Trophoblast cell (in vitro differentiated cells and primary cell): ENCODE measurements around the gene SUMO3. TPM values are rescaled to one million over a fixed set of nuclear protein-coding genes. Genes with fewer than 3 reads are reported as not detected.

Experiments used
- DNase-seq, 2 donors: peaks; one replicate each; pipeline ENCODE4 v3.0.0-alpha.2; 2016
- H2AFZ ChIP-seq: 2 replicates; pipeline ENCODE4 v1.6.1; 2013; ENCODE audit warnings: low read length, moderate library complexity, mild to moderate bottlenecking; ENCODE audit not compliant: insufficient read depth, poor library complexity
- H2AK5ac ChIP-seq: 2 replicates; pipeline ENCODE4 v1.6.1; 2013; ENCODE audit warnings: mild to moderate bottlenecking, low read length
- H2BK120ac ChIP-seq: 2 replicates; pipeline ENCODE4 v1.6.1; 2013; ENCODE audit warnings: low read length, mild to moderate bottlenecking, moderate library complexity; ENCODE audit not compliant: insufficient read depth, poor library complexity
- H2BK12ac ChIP-seq: 2 replicates; pipeline ENCODE4 v1.6.1; 2013; ENCODE audit warnings: mild to moderate bottlenecking, low read length, moderate library complexity
- H2BK5ac ChIP-seq: 2 replicates; pipeline ENCODE4 v1.6.1; 2013; ENCODE audit warnings: low read length, low read depth, moderate library complexity, mild to moderate bottlenecking; ENCODE audit not compliant: poor library complexity
- H3K14ac ChIP-seq: 2 replicates; pipeline ENCODE4 v1.6.1; 2013; ENCODE audit warnings: mild to moderate bottlenecking, low read length
- H3K18ac ChIP-seq: 2 replicates; pipeline ENCODE4 v1.6.1; 2013; ENCODE audit warnings: mild to moderate bottlenecking, low read length
- H3K23ac ChIP-seq: 2 replicates; pipeline ENCODE4 v1.6.1; 2013; ENCODE audit warnings: low read length
- H3K27ac ChIP-seq: 2 replicates; pipeline ENCODE4 v1.5.1; 2013; ENCODE audit warnings: low read depth, mild to moderate bottlenecking, inconsistent platforms, low read length, moderate library complexity
- H3K27me3 ChIP-seq: 2 replicates; pipeline ENCODE4 v1.6.1; 2013; ENCODE audit warnings: inconsistent platforms, mild to moderate bottlenecking, low read length, moderate library complexity; ENCODE audit not compliant: insufficient read depth
- H3K36me3 ChIP-seq, 2 experiments: 1 replicate in 1 of 2; 2 replicates in 1 of 2; pipeline ENCODE4 v1.6.1; 2013; ENCODE audit warnings: low read length in 2 of 2, mild to moderate bottlenecking in 2 of 2, moderate library complexity in 1 of 2; ENCODE audit not compliant: insufficient read depth in 2 of 2, control insufficient read depth in 1 of 2
- H3K4ac ChIP-seq: 2 replicates; pipeline ENCODE4 v1.6.1; 2013; ENCODE audit warnings: low read depth, mild to moderate bottlenecking, low read length, moderate library complexity
- H3K4me1 ChIP-seq, 2 experiments: 1 replicate in 1 of 2; 2 replicates in 1 of 2; pipeline ENCODE4 v1.6.1; 2013; ENCODE audit warnings: low read length in 2 of 2, mild to moderate bottlenecking in 2 of 2, moderate library complexity in 1 of 2; ENCODE audit not compliant: insufficient read depth in 2 of 2, control insufficient read depth in 1 of 2
- H3K4me2 ChIP-seq: 2 replicates; pipeline ENCODE4 v1.6.1; 2013; ENCODE audit warnings: inconsistent platforms, mild to moderate bottlenecking, low read length, moderate library complexity
- H3K4me3 ChIP-seq: 2 replicates; pipeline ENCODE4 v1.5.1; 2013; ENCODE audit warnings: mild to moderate bottlenecking, low read depth, low read length, inconsistent platforms
- H3K79me1 ChIP-seq: one replicate; pipeline ENCODE4 v1.6.1; 2013; ENCODE audit warnings: low read length
- H3K79me2 ChIP-seq: 2 replicates; pipeline ENCODE4 v1.6.1; 2013; ENCODE audit warnings: low read length, mild to moderate bottlenecking; ENCODE audit not compliant: control insufficient read depth, insufficient read depth, poor library complexity
- H3K9ac ChIP-seq: 2 replicates; pipeline ENCODE4 v1.6.1; 2013; ENCODE audit warnings: mild to moderate bottlenecking, low read length
- H3K9me3 ChIP-seq: 2 replicates; pipeline ENCODE4 v1.6.1; 2013; ENCODE audit warnings: low read depth, mild to moderate bottlenecking, control low read depth, inconsistent platforms, low read length; ENCODE audit not compliant: insufficient read depth
- H4K12ac ChIP-seq: 2 replicates; pipeline ENCODE4 v1.6.1; 2013; ENCODE audit warnings: low read depth, mild to moderate bottlenecking, low read length, moderate library complexity
- H4K8ac ChIP-seq: 2 replicates; pipeline ENCODE4 v1.6.1; 2013; ENCODE audit warnings: low read depth, mild to moderate bottlenecking, low read length, moderate library complexity
- H4K91ac ChIP-seq: one replicate; pipeline ENCODE4 v1.6.1; 2013; ENCODE audit warnings: low read depth, mild to moderate bottlenecking, low read length, moderate library complexity
- WGBS: extraction: QIAGEN DNeasy Blood & Tissue Kit; methylation state at CpG from one replicate; pipeline ENCODE4 v1.1.7; 2013; ENCODE audit warnings: missing lambda C conversion rate; ENCODE audit not compliant: insufficient read length, insufficient coverage; ENCODE audit errors: extremely low coverage; 5-methylcytosine and 5-hydroxymethylcytosine counted together
- polyA plus RNA-seq: library from polyadenylated mRNA; stranded (reverse); fragments of 200-250 nt; gene quantifications from 2 replicates; pipeline ENCODE4 v1.2.3, GENCODE V29; 2013

The SUMO3 gene
- polyA plus RNA-seq = 92.0 and 98.8 TPM in 2 replicates

DNA sequence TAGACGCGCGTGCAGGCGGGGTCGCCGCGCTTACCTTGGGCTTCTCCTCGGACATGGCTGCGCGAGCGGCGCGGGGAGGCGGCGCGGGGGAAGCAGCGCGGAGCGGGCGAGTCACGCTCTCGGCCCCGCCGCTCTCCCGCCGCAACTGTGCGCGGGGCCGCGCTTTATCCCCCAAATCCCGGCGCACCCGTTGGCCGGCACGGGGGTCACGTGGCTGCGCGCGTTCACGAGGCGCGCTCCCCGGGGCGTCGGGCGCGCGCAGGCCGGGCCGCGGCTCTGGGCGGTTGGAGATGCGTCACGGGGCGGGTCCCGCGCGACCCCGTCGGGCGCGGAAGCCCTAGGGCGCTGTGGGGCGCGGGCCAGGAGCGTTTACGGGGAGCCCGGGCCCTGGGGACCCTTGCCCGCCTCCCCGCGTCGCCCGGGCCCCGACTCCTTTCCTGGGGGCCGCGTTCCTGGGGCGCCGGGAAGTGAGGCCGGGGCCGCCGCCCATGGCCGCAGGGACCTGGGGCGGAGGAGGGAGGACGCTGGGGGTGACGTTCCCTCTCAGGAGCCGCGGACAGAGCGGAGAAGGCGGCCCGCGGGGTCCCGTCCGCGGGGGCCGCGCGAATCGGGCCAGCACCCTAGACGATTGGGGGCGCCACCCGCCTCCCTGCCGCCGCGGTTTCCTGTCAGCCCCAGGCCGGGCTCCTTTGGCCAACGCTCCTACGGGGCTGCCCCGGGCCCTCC lies at the start of gene SUMO3:
SUMO3 (minus strand) TSS at position 149 of the 726 bp plus-strand sequence; CDS start at position 55, 94 bp downstream.
- peaks cover 30% of the 10 kb centered on the region for H3K9me3 ChIP-seq
- WGBS = no CpG with 5 or more reads among the region's 108 CpGs
- no peaks in the 10 kb centered on the region for H3K27me3 ChIP-seq
- H3K27ac ChIP-seq = peak within 1 kb of the TSS; percentile 78
- peak within 1 kb of the TSS; percentile 91 for H3K4me2 ChIP-seq
- H3K14ac ChIP-seq = peak within 1 kb of the TSS; percentile 94
- DNase-seq = peak; percentile 53 to 82
- peak within 1 kb of the TSS; percentile 73 for H2AK5ac ChIP-seq
- H3K79me2 ChIP-seq = peaks cover 8% of the 10 kb centered on the region
- H3K36me3 ChIP-seq = peaks cover 8 to 9% of the 10 kb centered on the region in 2 experiments
- H2AFZ ChIP-seq = peak within 1 kb of the TSS; percentile 88
- peak within 1 kb of the TSS; percentile 83 for H3K4ac ChIP-seq
- H3K4me3 ChIP-seq = peak within 1 kb of the TSS; percentile 96
- peak within 1 kb of the TSS; percentile 95 for H2BK5ac ChIP-seq
- H4K12ac ChIP-seq = peak within 1 kb of the TSS; percentile 93
- no peak within 1 kb of the TSS for H3K23ac ChIP-seq
- peak within 1 kb of the TSS; percentile 35 for H2BK12ac ChIP-seq
- peak within 1 kb of the TSS; percentile 98 for H4K8ac ChIP-seq
- peak within 1 kb of the TSS; percentile 94 for H3K18ac ChIP-seq
- peaks cover 9 to 14% of the 10 kb centered on the region in 2 experiments for H3K4me1 ChIP-seq
- H4K91ac ChIP-seq = peak within 1 kb of the TSS; percentile 96
- peak within 1 kb of the TSS; percentile 84 for H2BK120ac ChIP-seq
- peaks cover 9% of the 10 kb centered on the region for H3K79me1 ChIP-seq
- peak within 1 kb of the TSS; percentile 87 for H3K9ac ChIP-seq

DNA sequence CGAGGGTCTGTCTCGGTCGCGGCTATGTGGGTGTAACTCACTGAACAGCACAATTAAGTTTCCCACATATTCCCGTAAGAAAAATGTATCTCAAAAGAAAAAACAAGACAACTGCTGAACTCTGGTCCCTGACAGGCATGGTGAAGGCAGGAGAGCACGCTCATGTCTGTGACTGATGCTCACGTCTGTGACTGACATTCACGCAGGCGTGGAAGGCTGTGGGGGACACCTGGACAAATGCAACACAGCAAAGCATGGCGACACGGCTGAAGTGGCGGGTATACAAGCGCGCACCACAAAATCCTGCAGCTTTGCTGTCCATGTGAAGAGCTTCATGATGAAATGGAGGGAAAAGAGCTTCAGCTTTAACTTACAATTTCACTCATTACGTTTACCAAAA lies 49.6 kb upstream of the SUMO3 start:
- no peak overlapping the region for H4K12ac ChIP-seq
- peaks cover 25% of the 10 kb centered on the region for H3K79me1 ChIP-seq
- H3K27me3 ChIP-seq = no peaks in the 10 kb centered on the region
- no peak overlapping the region for H2BK5ac ChIP-seq
- peak overlapping the region; percentile 2 for H3K14ac ChIP-seq
- no peak overlapping the region for H3K23ac ChIP-seq
- H3K36me3 ChIP-seq = peaks cover 31 to 33% of the 10 kb centered on the region in 2 experiments
- H2BK12ac ChIP-seq = peak overlapping the region; percentile 33
- H3K4me1 ChIP-seq = peaks cover 42 to 46% of the 10 kb centered on the region in 2 experiments
- no peak overlapping the region for H2AFZ ChIP-seq
- H3K79me2 ChIP-seq = peaks cover 50% of the 10 kb centered on the region
- no peak overlapping the region for H3K4me3 ChIP-seq
- WGBS = no CpG with 5 or more reads among the region's 15 CpGs
- H3K4me2 ChIP-seq = peak overlapping the region; percentile 24
- H4K91ac ChIP-seq = no peak overlapping the region
- DNase-seq = no peak
- no peaks in the 10 kb centered on the region for H3K9me3 ChIP-seq
- peak overlapping the region; percentile 73 for H3K18ac ChIP-seq
- peak overlapping the region; percentile 96 for H3K4ac ChIP-seq
- H3K9ac ChIP-seq = no peak overlapping the region
- peak overlapping the region; percentile 80 for H2AK5ac ChIP-seq
- no peak overlapping the region for H2BK120ac ChIP-seq
- H3K27ac ChIP-seq = peak overlapping the region; percentile 52
- no peak overlapping the region for H4K8ac ChIP-seq

DNA sequence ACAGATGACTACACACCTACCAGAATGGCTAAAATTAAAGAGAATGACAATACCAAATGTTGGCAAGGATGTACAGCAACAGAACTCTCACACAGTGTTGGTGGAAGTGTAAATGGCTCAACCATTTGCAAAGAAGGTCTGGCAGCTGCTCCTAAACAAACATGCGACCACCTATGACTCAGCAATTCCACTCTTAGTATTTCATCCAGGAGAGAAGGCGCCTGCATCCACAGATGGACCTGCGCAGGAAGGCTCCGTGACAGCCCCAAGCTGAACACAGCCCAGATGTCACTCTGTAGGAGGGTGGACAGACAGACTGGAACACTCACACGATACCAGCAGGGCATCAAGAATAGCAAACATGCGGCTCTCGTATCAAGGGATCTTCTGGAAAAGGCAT lies 48.9 kb upstream of the SUMO3 start:
- Histone ChIP-seq H2BK120ac (no peak overlapping the region), H3K4me3 (no peak overlapping the region), H4K12ac (no peak overlapping the region)

DNA sequence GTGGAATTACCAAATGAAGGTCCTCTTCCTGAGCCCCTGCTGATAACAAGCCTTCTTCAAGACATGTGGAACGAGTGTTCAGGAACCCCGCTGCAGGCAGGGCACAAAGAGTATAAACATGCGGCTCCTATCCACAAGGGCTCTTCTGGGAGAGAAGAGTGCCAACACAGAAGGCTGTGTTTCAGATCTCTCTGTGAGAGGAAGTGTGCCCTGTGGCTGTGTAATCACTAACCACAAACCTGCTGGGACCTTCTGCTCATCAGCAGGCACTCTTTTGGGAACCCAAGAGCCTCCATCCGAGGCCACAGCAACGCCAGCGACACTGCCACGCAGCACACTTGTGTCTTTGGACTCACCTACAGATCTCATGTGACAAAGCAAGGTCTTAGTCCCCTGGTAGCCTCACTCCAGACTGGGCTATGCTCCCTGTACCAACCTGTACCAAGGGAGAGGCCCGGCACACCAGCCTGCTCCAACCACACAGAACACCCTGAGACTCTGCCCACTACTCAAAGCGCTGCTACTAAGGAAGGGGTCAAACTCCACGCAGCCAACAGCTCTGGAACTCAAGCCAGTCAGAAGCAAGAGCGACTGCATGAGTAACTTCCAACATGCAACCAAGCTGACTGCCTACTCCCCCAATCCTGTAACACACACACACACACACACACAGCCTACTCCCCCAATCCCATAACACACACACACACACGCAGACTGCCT lies 47.9 kb upstream of the SUMO3 start:
- Histone ChIP-seq H2AK5ac (no peak overlapping the region), H4K91ac (no peak overlapping the region), H2BK12ac (no peak overlapping the region), H3K4me1 (peaks cover 28 to 32% of the 10 kb centered on the region in 2 experiments), H3K23ac (no peak overlapping the region), H3K27ac (no peak overlapping the region), H3K79me1 (peaks cover 17% of the 10 kb centered on the region), H3K79me2 (peaks cover 49% of the 10 kb centered on the region), H2AFZ (no peak overlapping the region), H3K14ac (no peak overlapping the region), H2BK5ac (no peak overlapping the region), H3K4ac (peak overlapping the region; percentile 96), H3K4me2 (no peak overlapping the region), H3K36me3 (peaks cover 44 to 45% of the 10 kb centered on the region in 2 experiments), H3K18ac (peak overlapping the region; percentile 42), H3K4me3 (no peak overlapping the region), H3K9ac (no peak overlapping the region), H2BK120ac (no peak overlapping the region), H3K27me3 (no peaks in the 10 kb centered on the region), H4K8ac (no peak overlapping the region), H4K12ac (no peak overlapping the region), H3K9me3 (no peaks in the 10 kb centered on the region)
- DNase-seq = no peak
- WGBS = no CpG with 5 or more reads among the region's 12 CpGs

More for the DNA sequence above, 48.9 kb upstream of the SUMO3 start:
- peaks cover 49% of the 10 kb centered on the region for H3K79me2 ChIP-seq
- H3K9me3 ChIP-seq = no peaks in the 10 kb centered on the region
- WGBS = no CpG with 5 or more reads among the region's 7 CpGs
- no peak overlapping the region for H2BK5ac ChIP-seq
- H3K27ac ChIP-seq = peak overlapping the region; percentile 52
- no peak overlapping the region for H2AK5ac ChIP-seq
- H3K9ac ChIP-seq = no peak overlapping the region
- no peak overlapping the region for H4K91ac ChIP-seq
- H3K14ac ChIP-seq = no peak overlapping the region
- peak overlapping the region; percentile 24 for H3K4me2 ChIP-seq
- no peak overlapping the region for H2AFZ ChIP-seq
- H3K4ac ChIP-seq = peak overlapping the region; percentile 96
- no peak overlapping the region for H3K23ac ChIP-seq
- H3K27me3 ChIP-seq = no peaks in the 10 kb centered on the region
- no peak overlapping the region for H2BK12ac ChIP-seq
- DNase-seq = peak; percentile 27 to 60
- H4K8ac ChIP-seq = no peak overlapping the region
- peaks cover 36 to 40% of the 10 kb centered on the region in 2 experiments for H3K4me1 ChIP-seq
- no peak overlapping the region for H3K18ac ChIP-seq
- peaks cover 23% of the 10 kb centered on the region for H3K79me1 ChIP-seq
- H3K36me3 ChIP-seq = peaks cover 35 to 36% of the 10 kb centered on the region in 2 experiments
